Activated naive CD8-positive, alpha-beta T cell treated with anti-CD3 and anti-CD28 coated beads for 36 hours (primary cell): ENCODE measurements around the gene THSD7B. TPM values are rescaled to one million over a fixed set of nuclear protein-coding genes. Genes with fewer than 3 reads are reported as not detected.

ENCODE experiments used
- DNase-seq: peaks from one replicate; pipeline ENCODE4 v3.0.0; 2021
- H3K27ac Mint-ChIP-seq: one replicate; pipeline ENCODE4 v1.8.0; 2022; ENCODE audit warnings: mild to moderate bottlenecking, moderate library complexity, mixed read lengths
- H3K27me3 Mint-ChIP-seq: one replicate; pipeline ENCODE4 v1.8.0; 2022; ENCODE audit warnings: mild to moderate bottlenecking, mixed read lengths
- H3K36me3 Mint-ChIP-seq: one replicate; pipeline ENCODE4 v1.8.0; 2021; ENCODE audit warnings: mild to moderate bottlenecking, mixed read lengths
- H3K4me1 Mint-ChIP-seq: one replicate; pipeline ENCODE4 v1.8.0; 2021; ENCODE audit warnings: mixed read lengths
- H3K4me3 Mint-ChIP-seq: one replicate; pipeline ENCODE4 v1.8.0; 2022; ENCODE audit warnings: mild to moderate bottlenecking, moderate library complexity, mixed read lengths
- H3K9me3 Mint-ChIP-seq: one replicate; pipeline ENCODE4 v1.8.0; 2022; ENCODE audit warnings: mixed read lengths
- total RNA-seq, 2 experiments: library from RNA; stranded (reverse); gene quantifications; one replicate each; pipeline ENCODE4 v1.2.3, GENCODE V29; 2021

Gene THSD7B
- total RNA-seq, 2 experiments from 2014 or later, result not detected

GRCh38 chr2:137590102-137590501 lies 824.8 kb downstream of the THSD7B start:
- no peaks in the 10 kb centered on the region for H3K27me3 Mint-ChIP-seq
- H3K4me3 Mint-ChIP-seq, result no peak overlapping the region
- no peak for DNase-seq
- H3K27ac Mint-ChIP-seq, result no peak overlapping the region
- H3K36me3 Mint-ChIP-seq, result no peaks in the 10 kb centered on the region
- no peaks in the 10 kb centered on the region for H3K4me1 Mint-ChIP-seq
- H3K9me3 Mint-ChIP-seq, result peaks cover 10% of the 10 kb centered on the region

GRCh38 chr2:137607722-137608318 lies 842.5 kb downstream of the THSD7B start:
- no peak for DNase-seq
- Mint-ChIP-seq H3K9me3 (no peaks in the 10 kb centered on the region), H3K27me3 (no peaks in the 10 kb centered on the region), H3K4me1 (no peaks in the 10 kb centered on the region), H3K4me3 (no peak overlapping the region), H3K27ac (no peak overlapping the region), H3K36me3 (no peaks in the 10 kb centered on the region)

- Mint-ChIP-seq H3K9me3 (no peaks in the 10 kb centered on the region), H3K36me3 (no peaks in the 10 kb centered on the region), H3K27me3 (no peaks in the 10 kb centered on the region), H3K27ac (no peak overlapping the region), H3K4me1 (no peaks in the 10 kb centered on the region), H3K4me3 (no peak overlapping the region)
- DNase-seq, result no peak
Measured at GRCh38 chr2:137638932-137639331, 873.6 kb downstream of the THSD7B start.

- no peak for DNase-seq
- H3K4me3 Mint-ChIP-seq, result no peak overlapping the region
- peaks cover 2% of the 10 kb centered on the region for H3K9me3 Mint-ChIP-seq
- no peaks in the 10 kb centered on the region for H3K4me1 Mint-ChIP-seq
- H3K27ac Mint-ChIP-seq, result no peak overlapping the region
- no peaks in the 10 kb centered on the region for H3K27me3 Mint-ChIP-seq
- H3K36me3 Mint-ChIP-seq, result no peaks in the 10 kb centered on the region
Measured at GRCh38 chr2:137644731-137645130, 879.4 kb downstream of the THSD7B start.

GRCh38 chr2:137654046-137654445 lies 888.7 kb downstream of the THSD7B start:
- no peak for DNase-seq
- H3K27ac Mint-ChIP-seq, result no peak overlapping the region
- no peaks in the 10 kb centered on the region for H3K27me3 Mint-ChIP-seq
- no peaks in the 10 kb centered on the region for H3K4me1 Mint-ChIP-seq
- H3K36me3 Mint-ChIP-seq, result no peaks in the 10 kb centered on the region
- no peak overlapping the region for H3K4me3 Mint-ChIP-seq
- H3K9me3 Mint-ChIP-seq, result peaks cover 2% of the 10 kb centered on the region

GRCh38 chr2:137655814-137656213 lies 890.5 kb downstream of the THSD7B start:
- peaks cover 2% of the 10 kb centered on the region for H3K9me3 Mint-ChIP-seq
- no peaks in the 10 kb centered on the region for H3K27me3 Mint-ChIP-seq
- no peak for DNase-seq
- H3K4me3 Mint-ChIP-seq, result no peak overlapping the region
- H3K36me3 Mint-ChIP-seq, result no peaks in the 10 kb centered on the region
- no peak overlapping the region for H3K27ac Mint-ChIP-seq
- no peaks in the 10 kb centered on the region for H3K4me1 Mint-ChIP-seq

GRCh38 chr2:137658433-137658832 lies 893.1 kb downstream of the THSD7B start:
- Mint-ChIP-seq H3K9me3 (peaks cover 6% of the 10 kb centered on the region), H3K27ac (no peak overlapping the region), H3K4me1 (no peaks in the 10 kb centered on the region), H3K4me3 (no peak overlapping the region), H3K36me3 (no peaks in the 10 kb centered on the region), H3K27me3 (no peaks in the 10 kb centered on the region)
- DNase-seq, result no peak

GRCh38 chr2:137659616-137660015 lies 894.3 kb downstream of the THSD7B start:
- Mint-ChIP-seq H3K36me3 (no peaks in the 10 kb centered on the region), H3K9me3 (peaks cover 5% of the 10 kb centered on the region), H3K4me3 (no peak overlapping the region), H3K27me3 (no peaks in the 10 kb centered on the region), H3K27ac (no peak overlapping the region), H3K4me1 (no peaks in the 10 kb centered on the region)
- no peak for DNase-seq

- H3K4me1 Mint-ChIP-seq, result no peaks in the 10 kb centered on the region
- no peak for DNase-seq
- peaks cover 2% of the 10 kb centered on the region for H3K9me3 Mint-ChIP-seq
- H3K36me3 Mint-ChIP-seq, result no peaks in the 10 kb centered on the region
- no peak overlapping the region for H3K27ac Mint-ChIP-seq
- no peaks in the 10 kb centered on the region for H3K27me3 Mint-ChIP-seq
- no peak overlapping the region for H3K4me3 Mint-ChIP-seq
Measured at GRCh38 chr2:137670111-137670510, 904.8 kb downstream of the THSD7B start.

- H3K36me3 Mint-ChIP-seq, result no peaks in the 10 kb centered on the region
- H3K27me3 Mint-ChIP-seq, result no peaks in the 10 kb centered on the region
- DNase-seq, result no peak
- no peaks in the 10 kb centered on the region for H3K4me1 Mint-ChIP-seq
- no peak overlapping the region for H3K27ac Mint-ChIP-seq
- H3K9me3 Mint-ChIP-seq, result peaks cover 2% of the 10 kb centered on the region
- H3K4me3 Mint-ChIP-seq, result no peak overlapping the region
Measured at GRCh38 chr2:137672989-137673552, 907.7 kb downstream of the THSD7B start.

- no peaks in the 10 kb centered on the region for H3K4me1 Mint-ChIP-seq
- H3K4me3 Mint-ChIP-seq, result no peak overlapping the region
- no peaks in the 10 kb centered on the region for H3K36me3 Mint-ChIP-seq
- no peak for DNase-seq
- H3K27ac Mint-ChIP-seq, result no peak overlapping the region
- H3K27me3 Mint-ChIP-seq, result no peaks in the 10 kb centered on the region
- H3K9me3 Mint-ChIP-seq, result peaks cover 2% of the 10 kb centered on the region
Measured at GRCh38 chr2:137674991-137675390, 909.6 kb downstream of the THSD7B start.

- H3K27me3 Mint-ChIP-seq, result no peaks in the 10 kb centered on the region
- H3K4me1 Mint-ChIP-seq, result no peaks in the 10 kb centered on the region
- H3K36me3 Mint-ChIP-seq, result no peaks in the 10 kb centered on the region
- H3K9me3 Mint-ChIP-seq, result peaks cover 2% of the 10 kb centered on the region
- H3K27ac Mint-ChIP-seq, result no peak overlapping the region
- DNase-seq, result no peak
- H3K4me3 Mint-ChIP-seq, result no peak overlapping the region
Measured at GRCh38 chr2:137675584-137676327, 910.4 kb downstream of the THSD7B start.

- Mint-ChIP-seq H3K9me3 (no peaks in the 10 kb centered on the region), H3K36me3 (no peaks in the 10 kb centered on the region), H3K4me3 (no peak overlapping the region), H3K27ac (no peak overlapping the region), H3K4me1 (no peaks in the 10 kb centered on the region), H3K27me3 (no peaks in the 10 kb centered on the region)
- DNase-seq, result no peak
Measured at GRCh38 chr2:137676346-137676745, 911.0 kb downstream of the THSD7B start.

- H3K9me3 Mint-ChIP-seq, result no peaks in the 10 kb centered on the region
- no peaks in the 10 kb centered on the region for H3K27me3 Mint-ChIP-seq
- no peak for DNase-seq
- H3K36me3 Mint-ChIP-seq, result no peaks in the 10 kb centered on the region
- no peaks in the 10 kb centered on the region for H3K4me1 Mint-ChIP-seq
- H3K27ac Mint-ChIP-seq, result no peak overlapping the region
- no peak overlapping the region for H3K4me3 Mint-ChIP-seq
Measured at GRCh38 chr2:137677466-137677865, 912.1 kb downstream of the THSD7B start.

- Mint-ChIP-seq H3K36me3 (no peaks in the 10 kb centered on the region), H3K9me3 (no peaks in the 10 kb centered on the region), H3K27me3 (no peaks in the 10 kb centered on the region), H3K27ac (no peak overlapping the region), H3K4me1 (no peaks in the 10 kb centered on the region), H3K4me3 (no peak overlapping the region)
- DNase-seq, result no peak
Measured at GRCh38 chr2:137689549-137689948, 924.2 kb downstream of the THSD7B start.

- Mint-ChIP-seq H3K36me3 (no peaks in the 10 kb centered on the region), H3K9me3 (no peaks in the 10 kb centered on the region), H3K27me3 (no peaks in the 10 kb centered on the region), H3K4me1 (no peaks in the 10 kb centered on the region), H3K27ac (no peak overlapping the region), H3K4me3 (no peak overlapping the region)
- no peak for DNase-seq
Measured at GRCh38 chr2:137693534-137693933, 928.2 kb downstream of the THSD7B start.
